Measurements from ENCODE around the gene LITAFD. TPM values are rescaled to one million over a fixed set of nuclear protein-coding genes. Genes with fewer than 3 reads are reported as not detected.

Gene LITAFD
- total and polyA plus RNA-seq, 10 of the 15 experiments (the other 5 are each of a cell fraction or from before 2014, with no cell fraction given) = not detected

- no peak for TF ChIP-seq IRF5 (IDR thresholded peaks at IDR 0.05; ENCODE audit: borderline replicate concordance)
- TF ChIP-seq SIX5 (IDR thresholded peaks at IDR 0.05; ENCODE audit: low read depth, low read length, severe bottlenecking) = no peak
- TF ChIP-seq CUX1 (IDR thresholded peaks at IDR 0.05; ENCODE audit: insufficient replicate concordance, low read depth, low read length) = no peak
- no peak for TF ChIP-seq ELK1 (IDR thresholded peaks at IDR 0.05; ENCODE audit: low read depth, low read length)
Observed at GRCh38 chr16:8900343-8900742, 18.2 kb downstream of the LITAFD start (continued).
